ENCODE measurements around the gene IRGC.

DNA sequence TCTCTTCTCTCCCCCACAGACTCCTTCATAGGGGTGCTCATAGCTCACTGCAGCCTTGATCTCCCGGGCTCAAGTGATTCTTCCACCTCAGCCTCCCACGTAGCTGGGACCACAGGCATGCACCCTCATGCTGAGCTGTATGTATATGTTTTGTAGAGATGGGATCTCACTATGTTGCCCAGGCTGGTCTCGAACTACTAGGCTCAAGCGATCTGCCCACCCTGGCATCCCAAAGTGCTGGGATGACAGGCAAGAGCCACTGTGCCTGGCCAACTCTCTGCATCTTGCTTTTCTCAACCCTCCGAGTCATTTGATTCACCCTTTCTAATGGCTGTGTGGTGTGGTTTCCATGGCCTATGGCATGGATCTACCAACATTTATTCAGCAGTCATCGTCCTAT lies 10.1 kb upstream of the IRGC start:
- TF ChIP-seq, protein P1, sequence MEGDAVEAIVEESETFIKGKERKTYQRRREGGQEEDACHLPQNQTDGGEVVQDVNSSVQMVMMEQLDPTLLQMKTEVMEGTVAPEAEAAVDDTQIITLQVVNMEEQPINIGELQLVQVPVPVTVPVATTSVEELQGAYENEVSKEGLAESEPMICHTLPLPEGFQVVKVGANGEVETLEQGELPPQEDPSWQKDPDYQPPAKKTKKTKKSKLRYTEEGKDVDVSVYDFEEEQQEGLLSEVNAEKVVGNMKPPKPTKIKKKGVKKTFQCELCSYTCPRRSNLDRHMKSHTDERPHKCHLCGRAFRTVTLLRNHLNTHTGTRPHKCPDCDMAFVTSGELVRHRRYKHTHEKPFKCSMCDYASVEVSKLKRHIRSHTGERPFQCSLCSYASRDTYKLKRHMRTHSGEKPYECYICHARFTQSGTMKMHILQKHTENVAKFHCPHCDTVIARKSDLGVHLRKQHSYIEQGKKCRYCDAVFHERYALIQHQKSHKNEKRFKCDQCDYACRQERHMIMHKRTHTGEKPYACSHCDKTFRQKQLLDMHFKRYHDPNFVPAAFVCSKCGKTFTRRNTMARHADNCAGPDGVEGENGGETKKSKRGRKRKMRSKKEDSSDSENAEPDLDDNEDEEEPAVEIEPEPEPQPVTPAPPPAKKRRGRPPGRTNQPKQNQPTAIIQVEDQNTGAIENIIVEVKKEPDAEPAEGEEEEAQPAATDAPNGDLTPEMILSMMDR (IDR thresholded peaks at IDR 0.05), result no peak
- no peak for TF ChIP-seq TEAD1 (CRISPR knock-in tag; IDR thresholded peaks at IDR 0.05)
- TF ChIP-seq SMAD3 (CRISPR knock-in tag; IDR thresholded peaks at IDR 0.05; ENCODE audit: borderline replicate concordance), result no peak
- TF ChIP-seq, protein P2, sequence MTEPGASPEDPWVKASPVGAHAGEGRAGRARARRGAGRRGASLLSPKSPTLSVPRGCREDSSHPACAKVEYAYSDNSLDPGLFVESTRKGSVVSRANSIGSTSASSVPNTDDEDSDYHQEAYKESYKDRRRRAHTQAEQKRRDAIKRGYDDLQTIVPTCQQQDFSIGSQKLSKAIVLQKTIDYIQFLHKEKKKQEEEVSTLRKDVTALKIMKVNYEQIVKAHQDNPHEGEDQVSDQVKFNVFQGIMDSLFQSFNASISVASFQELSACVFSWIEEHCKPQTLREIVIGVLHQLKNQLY (CRISPR knock-in tag; IDR thresholded peaks at IDR 0.05), result no peak
- TF ChIP-seq NR1H2 (CRISPR knock-in tag; IDR thresholded peaks at IDR 0.05), result no peak
- TF ChIP-seq, protein P3, sequence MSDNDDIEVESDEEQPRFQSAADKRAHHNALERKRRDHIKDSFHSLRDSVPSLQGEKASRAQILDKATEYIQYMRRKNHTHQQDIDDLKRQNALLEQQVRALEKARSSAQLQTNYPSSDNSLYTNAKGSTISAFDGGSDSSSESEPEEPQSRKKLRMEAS (CRISPR knock-in tag; IDR thresholded peaks at IDR 0.05), result no peak
- no peak for TF ChIP-seq JUN (CRISPR knock-in tag; IDR thresholded peaks at IDR 0.05)
